Measurements from ENCODE around the gene ZBTB21. TPM values are rescaled to one million over a fixed set of nuclear protein-coding genes. Genes with fewer than 3 reads are reported as not detected.

ZBTB21 gene
- total and polyA plus RNA-seq, 9 of the 15 experiments (the other 6 are each of a cell fraction or from before 2014, with no cell fraction given), result 2.2 to 15.2 (median 8.7) TPM

- TF ChIP-seq ZNF609 (CRISPR knock-in tag; IDR thresholded peaks at IDR 0.05; ENCODE audit: borderline replicate concordance), result no peak
- no peak for TF ChIP-seq HIVEP1 (CRISPR knock-in tag; IDR thresholded peaks at IDR 0.05)
- TF ChIP-seq TFE3 (CRISPR knock-in tag; IDR thresholded peaks at IDR 0.05), result no peak
- TF ChIP-seq RBFOX2 (IDR thresholded peaks at IDR 0.05; ENCODE audit: low read depth, low read length), result no peak
- TF ChIP-seq PTTG1 (tag; IDR thresholded peaks at IDR 0.05; ENCODE audit: low read depth), result no peak
- no peak for TF ChIP-seq ZNF512 (tag; IDR thresholded peaks at IDR 0.05)
- TF ChIP-seq MYNN (IDR thresholded peaks at IDR 0.05), result no peak
- TF ChIP-seq MYNN (CRISPR knock-in tag; IDR thresholded peaks at IDR 0.05), result no peak
- no peak for TF ChIP-seq ARID4B (CRISPR knock-in tag; IDR thresholded peaks at IDR 0.05)
Observed at GRCh38 chr21:41980561-41980960, 29.6 kb downstream of the ZBTB21 start (continued).

Measured in K562 (cell line).